Inflammatory macrophage (primary cell): ENCODE data around the gene BUB1.
"Not testable (repeated sequence)": the region's sequence is repeated elsewhere in the genome, so short reads cannot be mapped to it uniquely, and the experiment has no call there.

ENCODE experiments used
- DNase-seq, 2 donors: peaks; one replicate each; pipeline ENCODE4 v3.0.0-alpha.2; 2020 to 2022

BUB1 gene

GRCh38 chr2:110655701-110656100, 22.2 kb downstream of the BUB1 start:
- no peak for DNase-seq

GRCh38 chr2:110653861-110654260, 24.0 kb downstream of the BUB1 start:
- DNase-seq: no peak

GRCh38 chr2:110650346-110650745, 27.5 kb downstream of the BUB1 start:
- no peak for DNase-seq

- no peak for DNase-seq
Observed at GRCh38 chr2:110647777-110648176, 30.1 kb downstream of the BUB1 start.

- DNase-seq: no peak
Observed at GRCh38 chr2:110645616-110646015, 32.2 kb downstream of the BUB1 start.

GRCh38 chr2:110644357-110644756, 33.5 kb downstream of the BUB1 start:
- DNase-seq: no peak

GRCh38 chr2:110642360-110642759, 35.5 kb downstream of the BUB1 start:
- no peak for DNase-seq

- no peak for DNase-seq
Observed at GRCh38 chr2:110639972-110640371, 37.9 kb downstream of the BUB1 start.

- no peak for DNase-seq
Observed at GRCh38 chr2:110638952-110639695, 38.7 kb downstream of the BUB1 start.

GRCh38 chr2:110638004-110638403, 39.9 kb downstream of the BUB1 start:
- DNase-seq: no peak

GRCh38 chr2:110637093-110637492, 40.8 kb downstream of the BUB1 start:
- no peak for DNase-seq

GRCh38 chr2:110635949-110636628, 41.8 kb downstream of the BUB1 start:
- DNase-seq: not testable (repeated sequence)

- DNase-seq: not testable (repeated sequence)
Observed at GRCh38 chr2:110627348-110627747, 50.5 kb downstream of the BUB1 start.

- not testable (repeated sequence) for DNase-seq
Observed at GRCh38 chr2:110619326-110619939, 58.4 kb downstream of the BUB1 start.

GRCh38 chr2:110613927-110614326, 63.9 kb downstream of the BUB1 start:
- not testable (repeated sequence) for DNase-seq

GRCh38 chr2:110610613-110611250, 67.1 kb downstream of the BUB1 start:
- DNase-seq: not testable (repeated sequence)

GRCh38 chr2:110609843-110610612, 67.8 kb downstream of the BUB1 start:
- not testable (repeated sequence) for DNase-seq

- not testable (repeated sequence) for DNase-seq
Observed at GRCh38 chr2:110608788-110609502, 68.9 kb downstream of the BUB1 start.

GRCh38 chr2:110605057-110605456, 72.8 kb downstream of the BUB1 start:
- DNase-seq: not testable (repeated sequence)

GRCh38 chr2:110603917-110604591, 73.8 kb downstream of the BUB1 start:
- not testable (repeated sequence) for DNase-seq

- not testable (repeated sequence) for DNase-seq
Observed at GRCh38 chr2:110602139-110602538, 75.7 kb downstream of the BUB1 start.
